ENCODE data around the gene WDR53.

DNA sequence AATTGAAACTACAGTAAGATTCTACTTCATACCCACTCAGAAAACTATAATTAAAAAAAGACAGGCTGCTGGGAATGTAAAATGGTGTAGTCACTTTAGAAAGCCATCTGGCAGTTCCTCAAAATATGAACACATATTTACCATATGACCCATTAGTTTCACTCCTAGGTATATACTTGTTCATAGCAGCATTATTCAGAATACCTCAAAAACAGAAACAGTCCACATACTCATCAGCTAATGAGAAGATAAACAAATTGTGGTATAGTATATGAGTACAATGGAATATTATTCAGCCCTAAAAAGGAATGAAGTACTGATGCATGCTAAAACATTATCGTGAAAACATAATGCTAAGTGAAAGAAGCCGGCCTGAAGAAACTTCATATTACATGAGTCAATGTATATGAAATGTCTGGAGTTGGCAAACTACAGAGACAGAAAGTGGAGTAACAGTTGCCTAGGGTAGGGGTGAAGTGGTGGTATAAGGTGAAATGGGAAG lies 23.8 kb downstream of the WDR53 start:
- no peak for TF ChIP-seq EZH2phosphoT487 (IDR thresholded peaks at IDR 0.05; ENCODE audit: borderline replicate concordance)
- TF ChIP-seq, protein P1, sequence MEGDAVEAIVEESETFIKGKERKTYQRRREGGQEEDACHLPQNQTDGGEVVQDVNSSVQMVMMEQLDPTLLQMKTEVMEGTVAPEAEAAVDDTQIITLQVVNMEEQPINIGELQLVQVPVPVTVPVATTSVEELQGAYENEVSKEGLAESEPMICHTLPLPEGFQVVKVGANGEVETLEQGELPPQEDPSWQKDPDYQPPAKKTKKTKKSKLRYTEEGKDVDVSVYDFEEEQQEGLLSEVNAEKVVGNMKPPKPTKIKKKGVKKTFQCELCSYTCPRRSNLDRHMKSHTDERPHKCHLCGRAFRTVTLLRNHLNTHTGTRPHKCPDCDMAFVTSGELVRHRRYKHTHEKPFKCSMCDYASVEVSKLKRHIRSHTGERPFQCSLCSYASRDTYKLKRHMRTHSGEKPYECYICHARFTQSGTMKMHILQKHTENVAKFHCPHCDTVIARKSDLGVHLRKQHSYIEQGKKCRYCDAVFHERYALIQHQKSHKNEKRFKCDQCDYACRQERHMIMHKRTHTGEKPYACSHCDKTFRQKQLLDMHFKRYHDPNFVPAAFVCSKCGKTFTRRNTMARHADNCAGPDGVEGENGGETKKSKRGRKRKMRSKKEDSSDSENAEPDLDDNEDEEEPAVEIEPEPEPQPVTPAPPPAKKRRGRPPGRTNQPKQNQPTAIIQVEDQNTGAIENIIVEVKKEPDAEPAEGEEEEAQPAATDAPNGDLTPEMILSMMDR (conservative IDR thresholded peaks at IDR 0.05; ENCODE audit: low read length), result no peak
